HCT116 (cell line): ENCODE measurements around the gene YOD1. TPM values are rescaled to one million over a fixed set of nuclear protein-coding genes. Genes with fewer than 3 reads are reported as not detected.
A peak's percentile ranks its signal among the peaks of the same experiment; 100 is the strongest.

Experiments
- ATAC-seq: fragments of 200-7000 bp; cut with Tn5 transposase; 2 replicates; pipeline ENCODE4 v1.9.1; 2020; ENCODE audit warnings: mild to moderate bottlenecking, moderate library complexity
- BruUV-seq: library from RNA; stranded (reverse); fragments of 400-500 nt; replicated peaks from 2 replicates; lab custom pipeline; 2021; lab: Mats Ljungman, UMichigan
- CTCF ChIA-PET: fragments of 300-600 bp; sonication (Branson Sonifier 250); formaldehyde crosslinking; loops from one replicate; lab custom pipeline; 2021; ENCODE audit warnings: antibody characterized with exemption; lab: Charles Lee
- POLR2A ChIA-PET: fragments of 300-600, 350-600 bp; sonication (Branson Sonifier 250); formaldehyde crosslinking; loops from one replicate; lab custom pipeline; 2021; ENCODE audit warnings: antibody characterized with exemption; lab: Charles Lee
- RAD21 ChIA-PET, 2 experiments: fragments of 300-600 bp; sonication (Branson Sonifier 250); formaldehyde crosslinking; loops; one replicate each; lab custom pipeline; 2023; ENCODE audit warnings: low total read pairs in 2 of 2; ENCODE audit not compliant: uncharacterized antibody in 2 of 2, unreplicated experiment in 2 of 2, low non-redundant PET in 1 of 2; lab: Charles Lee
- DNase-seq: peaks from one replicate; pipeline ENCODE4 v3.0.0-alpha.2; 2010; ENCODE audit warnings: low read depth, low spot score
- H2AFZ ChIP-seq: fragments of 200-600 bp; shearing (Covaris generic), sonication (generic); 2 replicates; pipeline ENCODE4 v1.6.1; 2017; ENCODE audit warnings: low read depth, mixed run types, mixed read lengths, antibody characterized with exemption, low read length; ENCODE audit not compliant: poor library complexity, severe bottlenecking
- H3K27ac ChIP-seq: 2 replicates; pipeline ENCODE4 v1.5.1; 2012; ENCODE audit warnings: low read depth, low read length
- H3K27me3 ChIP-seq: fragments of 200-600 bp; sonication (generic); 2 replicates; pipeline ENCODE4 v1.6.1; 2016; ENCODE audit warnings: mixed run types, low read length, mixed read lengths; ENCODE audit not compliant: insufficient read depth
- H3K36me3 ChIP-seq, 2 experiments: fragments of 200-500 bp in 1 of 2; fragments of 200-600 bp in 1 of 2; sonication (Bioruptor generic) in 1 of 2; sonication (generic) in 1 of 2; 2 replicates each; pipeline versions ENCODE4 v1.5.1 to v1.6.1; 2014 to 2016; ENCODE audit warnings: low read length in 2 of 2, inconsistent platforms in 1 of 2, mixed read lengths in 1 of 2, mixed run types in 1 of 2; ENCODE audit not compliant: insufficient read depth in 2 of 2, control insufficient read depth in 1 of 2
- H3K4me1 ChIP-seq, 2 experiments: fragments of 200-600 bp in 1 of 2; sonication (generic) in 1 of 2; 2 replicates each; pipeline versions ENCODE4 v1.5.1 to v1.6.1; 2012 to 2017; ENCODE audit warnings: low read length in 2 of 2, inconsistent platforms in 1 of 2, mild to moderate bottlenecking in 1 of 2, mixed read lengths in 1 of 2, mixed run types in 1 of 2, moderate library complexity in 1 of 2; ENCODE audit not compliant: insufficient read depth in 2 of 2, control insufficient read depth in 1 of 2
- H3K4me2 ChIP-seq: fragments of 200-600 bp; sonication (generic); 2 replicates; pipeline ENCODE4 v1.6.1; 2017; ENCODE audit warnings: mixed run types, low read length, mixed read lengths
- H3K4me3 ChIP-seq, 2 experiments: fragments of 200-600 bp in 1 of 2; sonication (generic) in 1 of 2; replicated peaks in 1 of 2; 2 replicates each; pipeline ENCODE4 v1.5.1; 2011 to 2016; ENCODE audit warnings: low read length in 2 of 2, control low read depth in 1 of 2, low read depth in 1 of 2, mild to moderate bottlenecking in 1 of 2, mixed read lengths in 1 of 2, mixed run types in 1 of 2
- H3K79me2 ChIP-seq: fragments of 200-600 bp; sonication (generic); 2 replicates; pipeline ENCODE4 v1.6.1; 2017; ENCODE audit warnings: mild to moderate bottlenecking, mixed run types, low read length, moderate library complexity, mixed read lengths; ENCODE audit not compliant: insufficient read depth
- H3K9ac ChIP-seq: fragments of 200-600 bp; sonication (generic); 2 replicates; pipeline ENCODE4 v1.6.1; 2016; ENCODE audit warnings: low read length, mixed read lengths
- H3K9me2 ChIP-seq: fragments of 200-600 bp; sonication (generic), shearing (Covaris generic); 2 replicates; pipeline ENCODE4 v1.6.1; 2017; ENCODE audit warnings: mixed run types, mild to moderate bottlenecking, moderate library complexity; ENCODE audit not compliant: insufficient read depth
- H3K9me3 ChIP-seq, 2 experiments: fragments of 200-500 bp in 1 of 2; fragments of 200-600 bp in 1 of 2; sonication (Bioruptor generic) in 1 of 2; sonication (generic) in 1 of 2; 2 replicates each; pipeline ENCODE4 v1.6.1; 2014 to 2017; ENCODE audit warnings: low read length in 2 of 2, mixed read lengths in 2 of 2, inconsistent platforms in 1 of 2, low read depth in 1 of 2, mild to moderate bottlenecking in 1 of 2, mixed run types in 1 of 2, moderate library complexity in 1 of 2; ENCODE audit not compliant: control insufficient read depth in 1 of 2, insufficient read depth in 1 of 2
- H4K20me1 ChIP-seq: fragments of 200-600 bp; sonication (generic), shearing (Covaris generic); 2 replicates; pipeline ENCODE4 v1.6.1; 2017; ENCODE audit warnings: mixed run types, mild to moderate bottlenecking, moderate library complexity; ENCODE audit not compliant: insufficient read depth
- ATF3 ChIP-seq: IDR thresholded peaks from 2 replicates; pipeline ENCODE4 v1.6.1; 2012
- CBX3 ChIP-seq: IDR thresholded peaks from 2 replicates; pipeline ENCODE4 v1.6.1; 2012; ENCODE audit warnings: low read depth
- CEBPB ChIP-seq: IDR thresholded peaks from 2 replicates; pipeline ENCODE4 v1.6.1; 2012; ENCODE audit warnings: low read depth
- EGR1 ChIP-seq: IDR thresholded peaks from 2 replicates; pipeline ENCODE4 v1.6.1; 2012; ENCODE audit warnings: low read depth
- EZH2 ChIP-seq: fragments of 200-600 bp; sonication (generic); IDR thresholded peaks from 2 replicates; pipeline ENCODE4 v1.6.1; 2017; ENCODE audit warnings: antibody characterized with exemption, mixed run types
- EZH2phosphoT487 ChIP-seq: fragments of 200-600 bp; IDR thresholded peaks from 2 replicates; pipeline ENCODE4 v1.6.1; 2018; ENCODE audit warnings: antibody characterized with exemption, borderline replicate concordance
- FOSL1 ChIP-seq: IDR thresholded peaks from 2 replicates; pipeline ENCODE4 v1.6.1; 2012; ENCODE audit warnings: low read depth
- JUND ChIP-seq: IDR thresholded peaks from 2 replicates; pipeline ENCODE4 v1.6.1; 2012
- MAX ChIP-seq: IDR thresholded peaks from 2 replicates; pipeline ENCODE4 v1.6.1; 2012
- POLR2A ChIP-seq: IDR thresholded peaks from 2 replicates; pipeline ENCODE4 v1.7.0; 2011; ENCODE audit warnings: borderline replicate concordance; ENCODE audit not compliant: insufficient read depth, insufficient read length; ENCODE audit errors: extremely low read depth
- POLR2AphosphoS5 ChIP-seq: IDR thresholded peaks from 2 replicates; pipeline ENCODE4 v1.6.1; 2011; ENCODE audit warnings: mild to moderate bottlenecking, low read depth, low read length, moderate library complexity
- RAD21 ChIP-seq: IDR thresholded peaks from 2 replicates; pipeline ENCODE4 v1.6.1; 2012; ENCODE audit warnings: low read depth, mild to moderate bottlenecking
- SIN3A ChIP-seq: IDR thresholded peaks from 2 replicates; pipeline ENCODE4 v1.6.1; 2012; ENCODE audit warnings: low read depth
- SP1 ChIP-seq: IDR thresholded peaks from 2 replicates; pipeline ENCODE4 v1.6.1; 2012; ENCODE audit warnings: low read depth
- SRF ChIP-seq: IDR thresholded peaks from 2 replicates; pipeline ENCODE4 v1.6.1; 2012; ENCODE audit warnings: low read depth
- TCF7L2 ChIP-seq: IDR thresholded peaks from 2 replicates; pipeline ENCODE4 v1.7.0; 2011; ENCODE audit warnings: borderline replicate concordance, inconsistent platforms; ENCODE audit not compliant: insufficient read depth, insufficient read length; ENCODE audit errors: extremely low read depth
- YY1 ChIP-seq: IDR thresholded peaks from 2 replicates; pipeline ENCODE4 v1.6.1; 2011; ENCODE audit warnings: low read length, low read depth, moderate library complexity, mild to moderate bottlenecking; ENCODE audit not compliant: insufficient replicate concordance; ENCODE audit errors: extremely low read depth
- ZFX ChIP-seq: fragments of 450-650 bp; IDR thresholded peaks from 2 replicates; pipeline ENCODE4 v1.6.1; 2017
- ZNF274 ChIP-seq: fragments of 200-500 bp; sonication (Bioruptor generic); IDR thresholded peaks from 2 replicates; pipeline ENCODE4 v1.6.1; 2014; ENCODE audit warnings: mild to moderate bottlenecking, low read depth, low read length, inconsistent platforms
- intact Hi-C: fragments of 100-400 bp; cut with micrococcal nuclease; formaldehyde crosslinking; loops from 2 replicates; pipeline ENCODE4 v1.10.0; 2022
- total RNA-seq: library from RNA; stranded (reverse); gene quantifications from one replicate; pipeline ENCODE4 v1.2.1, GENCODE V29; 2021; ENCODE audit not compliant: unreplicated experiment
- TF ChIP-seq, protein P1 (sequence below): IDR thresholded peaks from 2 replicates; pipeline ENCODE4 v1.6.1; 2011; ENCODE audit warnings: mild to moderate bottlenecking, low read length, moderate library complexity; ENCODE audit not compliant: insufficient replicate concordance; ENCODE audit errors: extremely low read depth
- TF ChIP-seq, protein P2 (sequence below): IDR thresholded peaks from 2 replicates; pipeline ENCODE4 v1.6.1; 2012; ENCODE audit warnings: low read depth

The YOD1 gene
- total RNA-seq, 1 experiment from 2014 or later, result 13.6 TPM

DNA sequence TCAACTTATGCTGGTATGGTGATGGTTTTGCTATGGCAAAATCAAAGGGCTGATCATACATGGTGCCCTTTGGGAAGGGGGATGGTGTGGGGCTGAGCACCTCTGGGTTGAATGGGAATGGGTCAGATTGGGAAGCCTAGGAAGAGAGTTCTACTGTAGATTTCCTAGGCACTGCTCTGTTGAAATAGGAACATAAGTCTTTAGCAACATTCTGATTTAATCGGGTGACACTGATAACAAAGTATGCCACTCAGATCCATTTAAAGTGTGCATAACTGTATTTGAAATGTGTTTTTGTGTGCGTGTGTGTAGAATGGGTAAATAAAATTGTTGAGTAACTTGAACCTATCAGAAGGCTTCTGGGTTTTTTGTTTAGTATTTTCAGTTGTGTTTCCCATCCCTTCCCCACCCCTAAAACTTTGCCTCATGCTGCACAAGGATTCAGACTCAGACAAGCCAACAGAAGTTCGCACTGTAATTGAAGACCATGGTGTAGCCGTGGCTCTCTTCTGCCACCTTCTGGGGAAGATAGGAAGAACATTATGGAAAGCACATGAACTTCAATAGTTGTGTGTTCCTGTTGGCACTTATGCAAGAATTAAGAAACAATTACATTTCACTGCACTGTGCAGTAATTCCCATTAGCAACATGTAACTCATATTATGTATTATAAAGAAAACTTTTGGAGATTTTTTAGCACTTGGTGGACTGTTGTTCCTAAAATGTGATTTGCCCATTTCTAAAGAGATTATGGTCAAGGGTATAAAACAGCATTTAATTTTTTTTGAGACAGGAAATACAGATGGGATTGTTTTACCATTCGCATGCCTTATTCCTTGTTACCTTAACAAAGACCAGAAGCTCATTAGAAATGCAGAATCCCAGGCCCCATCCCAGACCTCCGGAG lies 26.7 kb upstream of the YOD1 start:
- intact Hi-C loops, result loop anchor here (1.0 to 5.0 kb wide), 4 partner anchors 95 to 350 kb away; no protein-coding TSS in a partner anchor
- POLR2A ChIA-PET, result no interaction called here
- RAD21 ChIA-PET, result no interaction called here
- H4K20me1 ChIP-seq, result no peaks in the 10 kb centered on the region
- ATAC-seq (peak; percentile 91), DNase-seq (peak; percentile 51)
- no peaks in the 10 kb centered on the region for H3K27me3 ChIP-seq
- H3K36me3 ChIP-seq, result no peaks in the 10 kb centered on the region
- no peak overlapping the region for H3K9ac ChIP-seq
- CTCF ChIA-PET, result interaction anchor here (1.0 kb wide), 1 partner anchor 327 kb away, joined by 3 read pairs; no protein-coding TSS in a partner anchor
- no peaks in the 10 kb centered on the region for H3K9me3 ChIP-seq
- no peaks in the 10 kb centered on the region for H3K9me2 ChIP-seq
- H3K27ac ChIP-seq, result no peak overlapping the region
- no peak overlapping the region for H3K4me2 ChIP-seq
- no peak overlapping the region for H3K4me3 ChIP-seq
- no peaks in the 10 kb centered on the region for H3K4me1 ChIP-seq
- no peak overlapping the region for H2AFZ ChIP-seq
- H3K79me2 ChIP-seq, result no peaks in the 10 kb centered on the region
- no TSS peak for BruUV-seq
- no peak for TF ChIP-seq ZFX
- TF ChIP-seq YY1, result peak; percentile 21
- TF ChIP-seq, protein P1, sequence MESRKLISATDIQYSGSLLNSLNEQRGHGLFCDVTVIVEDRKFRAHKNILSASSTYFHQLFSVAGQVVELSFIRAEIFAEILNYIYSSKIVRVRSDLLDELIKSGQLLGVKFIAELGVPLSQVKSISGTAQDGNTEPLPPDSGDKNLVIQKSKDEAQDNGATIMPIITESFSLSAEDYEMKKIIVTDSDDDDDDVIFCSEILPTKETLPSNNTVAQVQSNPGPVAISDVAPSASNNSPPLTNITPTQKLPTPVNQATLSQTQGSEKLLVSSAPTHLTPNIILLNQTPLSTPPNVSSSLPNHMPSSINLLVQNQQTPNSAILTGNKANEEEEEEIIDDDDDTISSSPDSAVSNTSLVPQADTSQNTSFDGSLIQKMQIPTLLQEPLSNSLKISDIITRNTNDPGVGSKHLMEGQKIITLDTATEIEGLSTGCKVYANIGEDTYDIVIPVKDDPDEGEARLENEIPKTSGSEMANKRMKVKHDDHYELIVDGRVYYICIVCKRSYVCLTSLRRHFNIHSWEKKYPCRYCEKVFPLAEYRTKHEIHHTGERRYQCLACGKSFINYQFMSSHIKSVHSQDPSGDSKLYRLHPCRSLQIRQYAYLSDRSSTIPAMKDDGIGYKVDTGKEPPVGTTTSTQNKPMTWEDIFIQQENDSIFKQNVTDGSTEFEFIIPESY, result peak; percentile 21
- no peak for TF ChIP-seq POLR2A
- TF ChIP-seq SIN3A, result no peak
- TF ChIP-seq EGR1, result no peak
- TF ChIP-seq, protein P2, sequence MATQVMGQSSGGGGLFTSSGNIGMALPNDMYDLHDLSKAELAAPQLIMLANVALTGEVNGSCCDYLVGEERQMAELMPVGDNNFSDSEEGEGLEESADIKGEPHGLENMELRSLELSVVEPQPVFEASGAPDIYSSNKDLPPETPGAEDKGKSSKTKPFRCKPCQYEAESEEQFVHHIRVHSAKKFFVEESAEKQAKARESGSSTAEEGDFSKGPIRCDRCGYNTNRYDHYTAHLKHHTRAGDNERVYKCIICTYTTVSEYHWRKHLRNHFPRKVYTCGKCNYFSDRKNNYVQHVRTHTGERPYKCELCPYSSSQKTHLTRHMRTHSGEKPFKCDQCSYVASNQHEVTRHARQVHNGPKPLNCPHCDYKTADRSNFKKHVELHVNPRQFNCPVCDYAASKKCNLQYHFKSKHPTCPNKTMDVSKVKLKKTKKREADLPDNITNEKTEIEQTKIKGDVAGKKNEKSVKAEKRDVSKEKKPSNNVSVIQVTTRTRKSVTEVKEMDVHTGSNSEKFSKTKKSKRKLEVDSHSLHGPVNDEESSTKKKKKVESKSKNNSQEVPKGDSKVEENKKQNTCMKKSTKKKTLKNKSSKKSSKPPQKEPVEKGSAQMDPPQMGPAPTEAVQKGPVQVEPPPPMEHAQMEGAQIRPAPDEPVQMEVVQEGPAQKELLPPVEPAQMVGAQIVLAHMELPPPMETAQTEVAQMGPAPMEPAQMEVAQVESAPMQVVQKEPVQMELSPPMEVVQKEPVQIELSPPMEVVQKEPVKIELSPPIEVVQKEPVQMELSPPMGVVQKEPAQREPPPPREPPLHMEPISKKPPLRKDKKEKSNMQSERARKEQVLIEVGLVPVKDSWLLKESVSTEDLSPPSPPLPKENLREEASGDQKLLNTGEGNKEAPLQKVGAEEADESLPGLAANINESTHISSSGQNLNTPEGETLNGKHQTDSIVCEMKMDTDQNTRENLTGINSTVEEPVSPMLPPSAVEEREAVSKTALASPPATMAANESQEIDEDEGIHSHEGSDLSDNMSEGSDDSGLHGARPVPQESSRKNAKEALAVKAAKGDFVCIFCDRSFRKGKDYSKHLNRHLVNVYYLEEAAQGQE, result no peak
- no peak for TF ChIP-seq SP1
- no peak for TF ChIP-seq EZH2phosphoT487
- no peak for TF ChIP-seq EZH2
- TF ChIP-seq ATF3, result no peak
- TF ChIP-seq ZNF274, result no peak
- TF ChIP-seq JUND, result no peak
- no peak for TF ChIP-seq CBX3
- TF ChIP-seq POLR2AphosphoS5, result no peak
- TF ChIP-seq MAX, result peak; percentile 44; the same call in 1 of the 2 replicates
- no peak for TF ChIP-seq TCF7L2
- no peak for TF ChIP-seq CEBPB
- peak; percentile 93 for TF ChIP-seq RAD21
- no peak for TF ChIP-seq FOSL1
- TF ChIP-seq SRF, result no peak
